A549 (cell line): Measurements from ENCODE around the gene ARHGEF19. TPM values are rescaled to one million over a fixed set of nuclear protein-coding genes. Genes with fewer than 3 reads are reported as not detected.

Experiments used
- ATAC-seq, 2 experiments: fragments of 200-7000 bp in 1 of 2; fragments of >200 bp in 1 of 2; cut with Nextera tagmentation in 1 of 2; cut with Tn5 transposase in 1 of 2; 3 replicates each; pipeline versions ENCODE4 v1.8.0 to v1.9.1; 2018 to 2020; ENCODE audit warnings: mild to moderate bottlenecking in 1 of 2, moderate library complexity in 1 of 2
- CTCF ChIA-PET: fragments of 300-600 bp; sonication (Branson Sonifier 250); formaldehyde crosslinking; extraction: SDS; loops from one replicate; lab custom pipeline; 2021; ENCODE audit warnings: antibody characterized with exemption, inconsistent platforms; lab: Yijun Ruan, JAX
- POLR2A ChIA-PET: fragments of 350-600 bp; formaldehyde crosslinking; extraction: SDS; loops from one replicate; lab custom pipeline; 2021; ENCODE audit warnings: antibody characterized with exemption, inconsistent platforms; lab: Yijun Ruan, JAX
- DNase-seq, 2 experiments: peaks; one replicate each; pipeline versions ENCODE4 v3.0.0 to v3.0.0-alpha.2; 2011 to 2016; ENCODE audit warnings: low read depth in 1 of 2, low spot score in 1 of 2
- FAIRE-seq: peaks from 2 replicates; lab custom pipeline; 2011; peaks lifted over from hg19 to GRCh38; lab: Jason Lieb, UNC
- H3K27ac ChIP-seq, 2 experiments: fragments of >200 bp; sonication (Bioruptor Twin); formaldehyde crosslinking; 3 replicates each; pipeline ENCODE4 v1.5.1; 2016 to 2017
- H3K4me1 ChIP-seq: fragments of >200 bp; sonication (Bioruptor Twin); formaldehyde crosslinking; 3 replicates; pipeline ENCODE4 v1.6.1; 2016
- H3K4me2 ChIP-seq: fragments of >200 bp; sonication (Bioruptor Twin); formaldehyde crosslinking; 3 replicates; pipeline ENCODE4 v1.6.1; 2016
- H3K4me3 ChIP-seq: fragments of >200 bp; sonication (Bioruptor Twin); formaldehyde crosslinking; 3 replicates; pipeline ENCODE4 v1.5.1; 2016
- H3K9me3 ChIP-seq: fragments of >200 bp; sonication (Bioruptor Twin); formaldehyde crosslinking; 3 replicates; pipeline ENCODE4 v1.6.1; 2016
- ATOH8 ChIP-seq: fragments of 250-450 bp; sonication (Bioruptor Pico); IDR thresholded peaks from 2 replicates; pipeline ENCODE4 v1.5.0; 2020; ENCODE audit warnings: low read depth, mild to moderate bottlenecking, moderate library complexity
- EHF ChIP-seq: fragments of 250-450 bp; sonication (Bioruptor Pico); IDR thresholded peaks from 2 replicates; pipeline ENCODE4 v1.5.0; 2020; ENCODE audit warnings: mild to moderate bottlenecking
- ELK1 ChIP-seq: fragments of 150-350 bp; IDR thresholded peaks from 2 replicates; pipeline ENCODE4 v1.6.1; 2014; ENCODE audit warnings: low read depth, mild to moderate bottlenecking, low read length
- FOSL2 ChIP-seq, 2 experiments: fragments of 450-650 bp in 1 of 2; fragments of >200 bp in 1 of 2; sonication (Bioruptor Twin) in 1 of 2; formaldehyde crosslinking; IDR thresholded peaks; 2 replicates each; pipeline versions ENCODE4 v1.5.0 to v1.6.1; 2016 to 2020; ENCODE audit warnings: mild to moderate bottlenecking in 1 of 2, moderate library complexity in 1 of 2
- HDAC2 ChIP-seq: fragments of 200-600 bp; sonication (generic); IDR thresholded peaks from 2 replicates; pipeline ENCODE4 v1.6.1; 2016
- HMGXB4 ChIP-seq: fragments of 250-450 bp; sonication (Bioruptor Pico); IDR thresholded peaks from 2 replicates; pipeline ENCODE4 v1.5.0; 2021; ENCODE audit warnings: mild to moderate bottlenecking, moderate library complexity, borderline replicate concordance
- JUNB ChIP-seq: fragments of >200 bp; sonication (Bioruptor Twin); formaldehyde crosslinking; IDR thresholded peaks from 2 replicates; pipeline ENCODE4 v1.6.1; 2016
- KDM5A ChIP-seq: fragments of 200-600 bp; sonication (generic); IDR thresholded peaks from 2 replicates; pipeline ENCODE4 v1.6.1; 2016; ENCODE audit warnings: antibody characterized with exemption, mild to moderate bottlenecking
- MAZ ChIP-seq: fragments of 150-350 bp; IDR thresholded peaks from 2 replicates; pipeline ENCODE4 v1.6.1; 2014; ENCODE audit warnings: antibody characterized with exemption, low read depth, low read length, borderline replicate concordance
- POLR2AphosphoS2 ChIP-seq: conservative IDR thresholded peaks from 2 replicates; pipeline ENCODE4 v1.6.1; 2012; ENCODE audit warnings: low read length, improper control_type of control experiment, inconsistent platforms
- RCOR1 ChIP-seq: fragments of 150-350 bp; IDR thresholded peaks from 2 replicates; pipeline ENCODE4 v1.6.1; 2014; ENCODE audit warnings: antibody characterized with exemption, low read length, low read depth
- REST ChIP-seq: fragments of 200-600 bp; sonication (generic); IDR thresholded peaks from 2 replicates; pipeline ENCODE4 v1.6.1; 2016; ENCODE audit warnings: antibody characterized with exemption, mild to moderate bottlenecking, moderate library complexity
- WGBS: methylation state at CpG from one replicate; pipeline ENCODE4 v1.1.6; 2017; ENCODE audit errors: missing lambda C conversion rate; 5-methylcytosine and 5-hydroxymethylcytosine counted together
- polyA plus RNA-seq, 4 experiments: library from polyadenylated mRNA; depleted of rRNA in 3 of 4; stranded (reverse); fragments of >200 nt; fragmentation: RNase III in 1 of 4; extraction: RNeasy Plus Mini Kit Qiagen cat#74134 plus additional on column Dnase treatment in 1 of 4; gene quantifications; 2 replicates in 3 of 4; 3 replicates in 1 of 4; pipeline ENCODE4 v1.2.3, GENCODE V29; 2011 to 2017

The ARHGEF19 gene
- polyA plus RNA-seq, 2 of the 4 experiments (the other 2 are of a cell fraction): 6.1 to 9.2 TPM

- TF ChIP-seq ATOH8 (CRISPR knock-in tag) (0 out of 2 replicates have a peak, but pooled peaks have one; percentile 37), JUNB (no peak; the same call in 1 of the 2 replicates), RCOR1 (no peak), KDM5A (no peak), HDAC2 (no peak)
- TF ChIP-seq, all 56 proteins: peak for 5
Observed at GRCh38 chr1:16172964-16173446, 39.4 kb downstream of the ARHGEF19 start (continued).

- Histone ChIP-seq H3K4me3 (no peak overlapping the region), H3K4me2 (peak overlapping the region; percentile 72; the same call in 1 of the 3 replicates), H3K4me1 (peaks cover 84% of the 10 kb centered on the region), H3K9me3 (no peaks in the 10 kb centered on the region), H3K27ac (peak overlapping the region; percentile 96 to 97)
- ChIA-PET POLR2A (interaction anchor here (0.7 to 1.5 kb wide), 6 partner anchors 8 to 182 kb away, joined by 4 to 17 read pairs (median 6); partner anchors contain the start of gene EPHA2), CTCF (interaction anchor here (0.9 to 1.9 kb wide), 4 partner anchors 16 to 90 kb away, joined by 3 to 9 read pairs (median 4); no protein-coding TSS in a partner anchor)
- TF ChIP-seq FOSL2 (IDR thresholded peaks at IDR 0.05): no peak
- no peak for TF ChIP-seq FOSL2 (CRISPR knock-in tag; IDR thresholded peaks at IDR 0.05)
- TF ChIP-seq EHF (CRISPR knock-in tag): no peak
- 87% methylated on average over 14 of the region's 15 CpGs for WGBS
- ATAC-seq (no peak), DNase-seq (no peak), FAIRE-seq (no peak)
Observed at GRCh38 chr1:16172218-16172830, 40.1 kb downstream of the ARHGEF19 start.

- ATAC-seq: no peak
- CTCF ChIA-PET: interaction anchor here (0.9 to 1.9 kb wide), 3 partner anchors 10 to 90 kb away, joined by 3 to 5 read pairs (median 3); no protein-coding TSS in a partner anchor
- POLR2A ChIA-PET: interaction anchor here (1.1 to 1.5 kb wide), 2 partner anchors 17 to 40 kb away, joined by 4 to 5 read pairs; no protein-coding TSS in a partner anchor
- H3K4me1 ChIP-seq: peaks cover 83% of the 10 kb centered on the region
- DNase-seq: no peak
- H3K27ac ChIP-seq: peak overlapping the region; percentile 96 to 97
- no peak for FAIRE-seq
- 86% methylated on average over 6 of the region's 19 CpGs for WGBS
- no peaks in the 10 kb centered on the region for H3K9me3 ChIP-seq
- H3K4me2 ChIP-seq: 0 out of 3 replicates have a peak overlapping the region, but pooled peaks have one; percentile 15
- no peak overlapping the region for H3K4me3 ChIP-seq
- TF ChIP-seq HMGXB4 (CRISPR knock-in tag) (no peak), POLR2AphosphoS2 (no peak), ELK1 (no peak), REST (no peak), KDM5A (no peak), MAZ (no peak)
Observed at GRCh38 chr1:16171314-16172151, 40.9 kb downstream of the ARHGEF19 start.
